ENCODE data around the gene TNIP1.

TNIP1 gene

DNA sequence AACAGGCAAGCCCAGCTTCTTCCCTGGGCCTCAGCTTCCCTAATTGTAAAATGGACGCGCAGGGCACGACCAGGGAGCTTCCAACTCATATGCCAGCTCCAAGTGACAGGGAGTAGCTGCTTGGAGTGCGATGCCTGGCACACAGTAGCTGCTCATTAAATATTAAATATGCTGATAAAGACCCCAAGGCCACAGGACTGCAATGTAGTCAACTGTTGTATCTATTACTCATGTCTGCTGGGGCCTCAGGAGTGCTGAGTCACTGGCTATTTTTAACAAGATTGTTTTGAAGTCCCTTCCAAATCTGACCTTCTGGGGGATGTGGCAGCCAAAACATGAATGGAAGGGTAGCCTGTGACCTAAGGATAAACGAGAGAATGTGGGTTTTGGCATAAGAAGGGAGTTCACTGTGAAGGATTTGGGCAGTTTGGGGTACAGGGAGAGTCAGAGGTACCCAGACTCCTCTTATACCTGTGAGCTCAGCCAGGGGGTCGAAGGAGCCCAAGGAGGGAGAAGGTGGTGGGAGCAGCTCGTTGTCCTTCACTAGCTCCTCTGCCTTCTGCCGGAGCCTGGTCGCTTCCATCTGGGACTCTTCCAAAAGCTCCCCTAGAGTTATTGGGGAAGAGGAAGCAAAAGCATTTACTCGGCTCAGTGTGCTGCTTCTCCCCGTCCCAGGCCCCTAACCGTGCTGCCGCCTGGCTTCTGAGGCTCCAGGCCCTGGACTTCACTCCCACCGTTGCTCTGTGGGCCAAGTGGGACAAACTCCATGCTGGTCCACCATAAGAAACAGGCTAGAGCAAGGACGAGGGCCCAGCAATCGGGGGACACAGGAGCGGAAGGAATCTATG is 17.5 kb downstream of the TNIP1 start:
- no peak for DNase-seq

DNA sequence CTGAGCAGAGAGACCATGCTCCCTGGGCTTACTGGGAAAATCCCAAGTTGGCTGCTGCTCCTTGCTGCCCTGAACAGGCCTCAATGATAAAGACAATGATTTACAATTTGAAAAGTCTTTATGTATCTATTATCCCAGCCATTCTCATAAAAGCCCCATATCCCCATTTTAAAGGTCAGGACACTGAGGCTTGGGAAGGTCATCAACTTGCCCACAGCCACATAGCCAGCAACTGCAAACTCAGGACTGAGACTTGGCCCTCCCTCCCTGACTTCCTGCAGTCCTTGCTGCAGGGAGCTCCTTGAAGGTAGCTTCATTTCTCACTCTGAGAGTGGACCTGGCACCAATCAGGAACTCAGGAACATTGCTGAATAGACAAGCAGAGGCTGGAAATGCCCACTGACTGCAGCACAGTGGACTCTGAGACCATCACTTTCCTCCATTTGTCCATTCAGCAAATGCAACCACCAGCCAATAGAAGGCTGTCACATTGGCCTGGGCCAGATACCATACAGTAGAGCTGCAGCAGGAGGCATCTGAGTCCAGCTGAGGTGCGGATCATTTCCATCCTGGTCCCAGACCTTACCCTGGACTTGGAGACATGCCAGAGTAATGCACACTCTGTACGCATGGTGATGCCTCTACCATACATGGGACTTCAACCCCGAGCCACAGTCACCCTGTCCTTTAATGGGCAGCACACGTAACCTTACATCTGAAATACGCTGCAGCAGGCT is 18.3 kb downstream of the TNIP1 start:
- DNase-seq, result no peak

DNA sequence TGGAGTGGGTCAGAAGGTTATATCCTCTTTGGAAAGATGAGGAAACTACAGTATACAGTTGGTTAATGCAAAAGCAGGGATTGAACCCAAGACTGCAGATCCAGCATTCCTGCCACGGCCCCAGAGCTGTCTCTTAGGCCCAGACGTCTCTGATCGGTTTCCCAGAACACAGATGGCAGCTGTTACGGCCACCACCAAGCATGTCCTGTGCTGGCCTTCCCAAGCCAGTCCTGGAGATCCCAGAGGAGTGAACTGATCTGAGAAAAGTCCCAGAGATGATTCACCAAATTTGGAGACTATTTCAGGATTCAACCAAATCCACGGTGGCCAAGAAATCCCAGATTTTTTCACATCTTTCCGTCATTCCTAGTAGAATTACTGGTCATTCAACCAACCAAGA is 20.1 kb downstream of the TNIP1 start:
- DNase-seq, result no peak

DNA sequence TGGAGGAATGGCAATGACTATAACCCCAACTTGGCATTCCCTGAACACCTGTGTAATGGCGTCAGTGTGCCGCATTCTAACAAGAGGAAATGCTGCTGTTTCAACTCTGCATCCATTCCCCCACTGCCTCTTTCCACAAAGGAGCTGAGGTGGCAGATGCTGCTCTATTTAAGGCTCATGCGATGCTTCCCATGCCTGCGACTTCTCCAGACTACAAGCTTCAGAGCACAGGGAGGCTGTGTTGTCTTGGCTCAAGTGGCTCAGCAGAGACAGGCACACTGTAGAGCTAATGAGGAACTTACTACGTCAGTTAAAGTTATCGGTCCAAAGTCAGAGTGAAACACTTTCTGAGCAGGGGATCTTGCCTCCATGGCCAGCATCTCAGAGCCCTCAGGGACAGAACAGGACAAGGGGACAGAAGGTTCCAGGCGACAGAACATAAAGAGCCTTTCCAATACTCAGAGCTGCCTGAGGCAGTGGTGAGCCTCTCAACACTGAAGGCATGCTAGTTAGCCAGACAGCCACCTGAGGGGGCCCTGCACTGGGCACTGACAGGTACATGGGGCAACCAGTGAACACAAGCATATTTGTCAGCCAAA is 21.8 kb downstream of the TNIP1 start:
- DNase-seq, result no peak

DNA sequence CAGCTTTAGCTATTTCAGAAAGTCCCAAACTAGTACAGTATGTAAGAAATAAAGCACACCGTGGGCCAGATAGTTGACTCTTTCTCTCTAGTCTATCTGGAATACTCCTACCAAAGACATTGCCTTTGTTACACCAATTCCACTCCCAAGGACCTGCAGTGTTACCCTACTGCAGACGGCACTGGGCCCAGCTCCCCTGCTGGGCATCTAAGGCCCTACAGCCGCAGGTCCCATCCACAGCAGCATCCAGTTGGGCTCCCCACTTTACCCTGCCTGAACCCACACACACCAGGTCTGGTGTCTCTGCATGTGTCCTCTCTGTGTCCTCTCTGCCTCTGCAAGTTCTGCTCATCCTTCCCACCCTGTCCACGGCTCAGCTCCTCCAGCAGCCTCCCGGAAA is 22.5 kb downstream of the TNIP1 start:
- DNase-seq, result no peak

DNA sequence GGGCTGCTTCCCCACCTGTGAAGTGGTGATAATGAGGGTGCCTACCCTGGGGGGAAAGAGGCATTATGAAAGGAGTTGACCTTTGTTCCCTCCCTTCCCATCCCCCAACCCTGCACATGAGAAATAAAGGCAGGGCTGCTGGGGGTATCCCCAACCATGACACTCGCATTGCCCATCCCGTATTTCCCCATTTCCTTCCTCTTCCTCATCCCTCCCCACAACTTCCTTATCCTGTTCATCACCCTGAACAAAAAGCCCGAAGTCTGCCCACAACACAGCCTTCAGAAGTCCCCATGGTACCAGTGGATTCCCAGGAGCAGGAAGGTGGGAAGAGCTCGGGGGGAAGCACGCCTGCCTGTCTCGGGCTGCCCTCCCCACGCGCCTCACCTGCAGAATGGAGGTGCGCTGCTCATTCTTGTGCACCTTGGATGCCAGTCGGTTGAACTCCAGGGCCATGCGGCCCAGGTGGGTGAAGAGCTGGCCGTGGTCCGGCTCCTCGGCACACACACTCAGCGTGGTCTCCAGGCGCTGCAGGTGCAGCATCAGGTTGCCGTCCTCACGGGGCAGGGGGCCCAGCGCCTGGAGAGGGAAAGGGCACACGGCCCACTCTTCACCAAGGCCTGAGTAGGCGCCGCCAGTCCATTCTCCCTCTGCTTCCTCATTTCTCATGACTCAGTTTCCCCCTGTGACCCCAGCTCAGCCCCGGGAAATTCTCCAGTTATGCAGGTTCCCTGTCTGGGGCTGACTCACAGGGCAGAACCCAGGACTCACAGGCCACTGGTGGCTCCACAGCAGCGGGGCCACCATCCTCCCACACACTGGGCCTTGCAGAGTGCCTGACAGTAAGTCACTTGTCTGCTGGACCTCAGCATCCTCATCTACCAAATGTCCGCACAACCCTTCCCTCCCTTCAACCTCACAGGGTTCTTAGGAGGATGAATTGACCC is 24.2 kb downstream of the TNIP1 start:
- DNase-seq, result peak in 1 of 2 experiments; percentile 22

DNA sequence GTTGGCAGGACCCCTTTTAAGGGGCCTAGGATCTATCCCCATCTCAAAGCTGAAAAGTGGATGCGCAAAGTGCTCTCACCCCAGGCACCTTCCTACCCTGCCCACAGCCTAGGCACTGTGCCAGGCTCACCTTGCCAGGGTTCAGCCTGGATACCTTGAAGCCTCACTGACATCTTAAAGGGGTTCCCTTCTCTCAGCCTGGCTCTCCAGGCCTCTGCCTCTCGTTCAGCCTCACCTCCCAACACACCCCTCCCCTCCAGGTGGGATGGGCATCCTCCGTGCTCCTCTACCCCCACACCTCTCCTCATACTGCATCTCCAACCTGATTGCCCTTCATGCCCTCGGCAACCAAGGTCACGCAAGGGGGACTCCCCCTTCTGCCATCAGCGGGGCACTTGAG is 25.5 kb downstream of the TNIP1 start:
- DNase-seq, result no peak

DNA sequence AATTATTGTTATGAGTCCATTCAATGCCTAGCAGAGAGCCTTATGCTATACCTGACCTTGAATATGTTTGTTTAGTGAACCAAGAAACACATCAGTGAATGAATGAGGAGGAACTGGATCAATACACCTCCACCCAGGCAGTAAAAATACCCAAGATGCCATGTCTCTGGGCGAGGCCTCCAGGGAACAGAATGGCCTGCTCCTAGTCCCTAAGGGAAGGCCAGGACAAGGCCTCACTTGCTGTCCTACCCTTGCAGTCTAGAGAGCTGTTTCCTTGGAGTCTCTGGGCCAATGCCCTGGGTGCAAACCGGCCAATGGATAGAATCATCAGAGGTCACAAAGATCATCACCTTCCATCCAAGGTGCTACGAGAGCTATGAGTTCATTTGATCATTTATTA is 26.1 kb downstream of the TNIP1 start:
- no peak for DNase-seq

DNA sequence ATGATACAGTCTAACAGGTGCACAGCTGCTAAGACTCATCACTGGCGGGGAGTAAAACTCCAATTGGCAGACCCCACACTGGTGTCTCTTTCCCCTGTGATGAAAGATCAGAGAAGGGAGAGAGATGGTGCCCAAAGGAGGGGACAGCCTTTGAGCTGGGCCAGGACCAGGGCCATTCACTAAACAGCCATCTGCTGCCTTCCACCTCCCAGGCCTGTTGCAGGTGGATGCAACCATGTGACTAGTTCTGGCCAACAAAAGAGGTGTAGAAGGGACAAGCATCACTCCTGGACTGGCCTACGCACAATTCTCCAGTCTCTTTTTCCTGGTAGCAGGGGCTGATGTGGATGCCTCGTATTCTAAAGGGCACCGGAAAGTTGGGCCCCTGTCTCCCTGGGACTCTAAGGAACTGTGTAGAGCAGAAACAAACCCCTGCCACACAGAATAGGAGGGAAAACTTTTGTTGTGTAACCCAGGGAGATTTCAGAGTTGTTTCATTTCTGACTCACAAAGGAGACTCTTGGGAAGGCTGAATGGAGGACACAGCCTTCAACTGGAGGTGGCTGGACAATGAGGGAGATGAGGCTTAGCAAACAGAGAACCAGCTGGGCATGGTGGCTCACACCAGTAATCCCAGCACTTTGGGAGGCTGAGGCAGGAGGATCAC is 26.9 kb downstream of the TNIP1 start:
- no peak for DNase-seq

DNA sequence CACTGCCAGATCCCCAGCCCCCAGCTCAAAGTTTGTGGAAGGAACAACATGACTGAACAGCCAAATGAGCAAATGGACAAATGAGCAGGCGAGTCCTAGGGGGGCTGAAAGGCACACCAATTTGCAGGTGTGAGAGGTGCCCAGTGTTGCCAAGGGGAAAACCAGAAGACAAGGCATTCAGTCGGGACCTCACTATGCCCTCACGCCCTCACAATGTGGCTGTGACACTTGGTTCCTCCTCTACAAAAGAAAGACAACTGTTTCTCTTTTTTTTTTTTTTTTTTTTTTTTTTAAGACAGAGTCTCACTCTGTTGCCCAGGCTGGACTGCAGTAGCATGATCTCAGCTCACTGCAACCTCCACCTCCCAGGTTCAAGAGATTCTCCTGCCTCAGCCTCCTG is 28.0 kb downstream of the TNIP1 start:
- DNase-seq, result no peak

DNA sequence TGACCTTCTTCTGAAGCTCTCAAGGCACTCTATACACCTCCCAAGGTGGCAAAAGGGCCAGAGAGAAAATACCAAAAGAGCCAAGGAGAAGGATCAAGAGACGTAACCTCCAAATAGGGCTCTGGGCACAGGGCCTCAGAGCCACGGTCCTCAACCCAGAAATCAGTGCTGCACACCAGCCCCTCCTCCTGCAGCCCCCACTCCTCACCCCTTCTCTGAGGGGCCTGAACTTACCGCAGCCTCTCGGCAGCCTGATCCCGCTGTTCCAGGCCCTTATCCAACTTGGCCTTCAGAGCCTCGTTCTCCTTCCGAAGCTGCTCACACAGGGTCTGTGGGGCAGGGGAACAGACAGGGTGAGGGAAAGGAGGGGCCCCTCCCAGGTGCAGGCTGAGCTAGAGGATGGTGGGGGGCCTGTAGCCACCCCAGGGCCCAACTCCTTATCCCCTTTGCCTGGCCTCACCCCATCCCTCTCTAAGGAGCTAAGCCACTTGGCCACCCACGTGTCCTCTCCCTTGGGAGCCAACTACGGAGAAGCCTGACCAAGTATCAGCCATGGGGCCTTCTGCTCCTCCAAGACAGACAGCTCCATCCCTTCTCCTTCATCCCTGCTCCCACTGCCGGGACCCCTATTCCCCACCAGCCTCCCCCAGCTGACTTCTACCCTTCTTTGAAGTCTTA is 28.8 kb downstream of the TNIP1 start:
- no peak for DNase-seq

DNA sequence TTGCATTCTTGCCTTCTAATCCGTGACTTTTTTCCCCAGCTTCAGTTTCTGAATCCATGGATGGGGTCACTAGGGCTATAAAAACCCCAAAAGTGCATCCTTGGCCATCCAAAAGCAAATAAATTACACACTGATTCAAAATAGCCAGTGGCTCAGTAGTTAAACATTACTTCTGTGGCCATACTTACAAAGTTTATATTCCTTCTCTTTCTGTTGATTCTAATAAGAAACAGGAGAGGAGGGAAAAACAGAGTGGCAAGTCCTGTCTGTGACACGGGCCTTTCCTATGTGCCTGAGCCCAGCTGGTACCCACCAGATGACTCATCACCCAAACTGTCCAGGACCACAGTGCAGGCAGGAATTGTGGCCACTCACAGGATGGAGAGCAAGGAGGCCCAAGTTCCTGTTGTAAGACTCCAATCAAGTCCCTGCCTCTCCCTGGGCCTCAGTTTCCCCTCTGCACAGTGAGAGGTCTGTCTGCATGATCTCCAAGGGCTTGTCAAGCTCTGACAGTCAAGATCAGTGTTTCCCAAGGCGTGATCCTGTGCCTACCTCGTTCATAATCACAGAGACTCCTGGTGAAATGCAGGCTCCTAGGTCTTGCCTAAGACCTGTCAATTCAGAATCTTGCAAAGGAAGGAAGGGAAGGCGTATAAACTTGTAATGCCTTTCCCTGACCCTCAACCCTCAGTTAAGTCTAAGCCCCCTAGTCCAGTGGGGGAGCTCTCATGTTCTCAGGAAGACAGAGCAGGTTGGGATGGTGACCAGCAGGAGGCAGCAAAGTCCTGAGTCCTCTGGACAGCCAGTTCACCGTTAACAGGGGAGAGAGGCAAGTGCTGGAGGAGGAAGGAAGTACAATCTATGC is 29.5 kb downstream of the TNIP1 start:
- DNase-seq, result peak; percentile 84

DNA sequence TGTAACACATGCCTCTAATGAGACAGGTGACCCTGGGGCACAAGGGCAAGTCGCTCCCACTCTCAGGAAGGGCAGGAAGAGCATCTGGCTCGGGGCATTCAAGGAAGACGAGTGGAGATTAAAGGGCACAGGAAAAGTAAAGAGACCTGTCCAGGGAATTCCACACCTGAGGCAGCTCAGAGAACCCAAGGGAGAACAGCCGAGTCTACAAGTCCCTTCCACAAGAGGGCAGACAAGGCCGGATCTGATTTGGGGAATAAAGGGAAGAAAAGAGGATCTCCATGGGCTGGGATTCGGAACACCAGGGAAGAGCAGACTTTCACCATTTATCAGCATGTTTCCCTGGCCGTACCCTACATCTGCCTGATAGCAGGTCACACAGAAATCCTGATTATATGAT is 32.3 kb downstream of the TNIP1 start:
- DNase-seq, result no peak

DNA sequence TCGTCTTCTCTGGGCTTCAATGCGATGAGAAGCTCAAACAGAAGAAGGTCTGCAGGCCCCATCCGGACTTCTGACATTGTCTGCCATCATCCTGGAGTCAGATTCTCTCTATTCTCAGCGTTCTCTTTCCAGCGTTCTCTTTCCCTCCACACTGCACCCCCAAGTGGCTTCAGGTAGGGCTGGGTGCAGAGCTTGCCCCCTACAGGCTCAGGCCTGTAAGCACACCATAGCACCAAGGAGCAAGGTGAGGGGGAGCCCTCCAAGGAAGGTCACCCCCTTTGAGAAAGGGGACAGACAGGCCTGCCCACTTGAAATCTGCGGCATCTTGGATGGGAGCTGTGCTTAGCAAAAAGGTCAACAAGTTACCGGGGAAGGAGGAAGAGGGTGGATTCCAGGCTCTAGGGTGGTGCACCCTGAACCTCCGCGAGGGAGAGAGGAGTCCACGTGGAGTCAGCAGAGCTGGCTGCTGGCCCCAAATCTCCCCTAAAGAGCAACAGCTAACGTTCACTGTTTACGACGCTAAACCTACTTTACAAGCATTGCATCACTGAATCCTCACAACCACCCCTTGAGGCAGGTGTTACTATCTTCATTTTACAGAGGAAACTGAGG is 32.9 kb downstream of the TNIP1 start:
- peak in 1 of 2 experiments; percentile 17 for DNase-seq

DNA sequence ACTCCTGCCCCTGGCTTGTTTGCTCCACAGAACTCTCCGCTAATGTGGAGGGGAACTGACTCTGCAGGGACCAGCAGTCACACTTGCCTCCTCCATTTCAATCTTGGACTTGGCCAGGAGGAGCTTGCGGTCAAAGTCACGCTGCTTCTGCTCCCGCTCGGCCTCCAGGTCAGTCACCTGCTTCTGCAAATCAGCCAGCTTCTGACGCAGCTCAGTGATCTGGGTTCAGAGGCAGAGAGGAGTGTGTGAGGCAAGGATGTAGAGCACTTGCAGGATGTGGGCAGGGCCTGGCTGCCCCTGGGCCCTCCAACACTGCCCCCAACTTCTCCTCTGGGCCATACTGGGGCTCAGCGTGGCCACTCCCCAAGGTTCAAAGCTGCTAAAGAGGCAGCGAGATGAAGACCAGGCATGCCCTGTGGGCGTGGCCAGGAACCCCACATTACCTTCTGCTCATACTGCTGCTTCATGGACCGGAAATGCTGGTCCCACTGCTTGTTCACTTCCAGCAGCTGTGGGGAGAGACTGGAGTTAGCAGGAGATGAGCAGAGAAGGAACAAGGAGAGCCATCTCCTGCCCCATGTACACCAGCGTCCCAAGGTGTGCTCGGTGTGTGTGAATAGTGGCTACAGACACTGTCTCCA is 38.3 kb downstream of the TNIP1 start:
- DNase-seq, result no peak

DNA sequence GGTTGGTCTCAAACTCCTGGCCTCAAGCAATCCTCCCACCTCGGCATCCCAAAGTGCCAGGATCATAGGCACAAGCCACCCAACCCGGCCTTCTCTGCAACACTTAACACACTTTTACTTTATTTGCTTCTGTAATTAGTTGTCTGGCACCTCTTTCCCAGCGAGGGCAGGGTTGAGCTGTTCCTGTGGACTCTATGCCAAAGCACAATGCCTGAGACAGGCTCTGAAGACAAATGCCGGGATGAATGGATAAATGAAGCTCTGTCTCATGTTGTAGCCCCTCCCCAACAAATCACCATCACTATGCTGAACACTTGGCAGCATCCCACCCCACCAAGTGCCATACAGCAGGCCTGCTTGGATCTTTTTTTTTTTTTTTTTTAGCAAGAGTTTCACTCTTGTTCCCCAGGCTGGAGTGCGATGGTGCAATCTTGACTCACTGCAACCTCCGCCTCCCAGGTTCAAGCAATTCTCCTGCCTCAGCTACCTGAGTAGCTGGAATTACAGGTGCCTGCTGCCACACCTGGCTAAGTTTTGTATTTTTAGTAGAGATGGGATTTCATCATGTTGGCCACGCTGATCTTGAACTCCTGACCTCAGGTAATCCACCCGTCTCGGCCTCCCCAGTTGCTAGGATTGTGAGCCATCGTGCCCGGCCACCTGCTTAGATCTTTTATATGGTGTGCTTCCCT is 39.1 kb downstream of the TNIP1 start:
- DNase-seq, result no peak

DNA sequence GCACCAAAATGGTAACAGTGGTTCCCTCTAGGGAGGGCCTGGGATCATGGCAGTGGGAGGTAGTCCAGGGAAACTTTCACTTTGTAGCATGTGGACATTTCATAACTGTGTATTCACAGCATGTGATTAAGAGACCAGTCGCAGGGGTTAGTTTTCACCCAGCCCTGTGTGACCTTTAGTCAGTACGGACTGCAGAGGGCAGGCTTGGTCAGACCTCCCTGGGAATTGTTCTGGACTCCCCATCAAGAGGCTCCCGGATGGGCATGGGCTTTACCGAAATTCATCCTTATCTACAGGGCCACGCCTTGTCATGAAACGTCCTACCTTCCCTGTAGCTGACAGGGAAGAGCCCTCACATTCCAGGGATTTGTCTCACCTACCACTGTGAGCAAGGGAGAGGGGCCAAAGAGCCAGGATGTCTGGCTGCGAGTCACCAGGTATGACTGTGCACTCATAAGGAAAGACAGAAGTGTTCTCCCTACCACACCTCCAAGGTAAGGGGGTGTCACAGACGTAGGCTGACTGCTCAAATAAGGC is 40.6 kb downstream of the TNIP1 start:
- no peak for DNase-seq

DNA sequence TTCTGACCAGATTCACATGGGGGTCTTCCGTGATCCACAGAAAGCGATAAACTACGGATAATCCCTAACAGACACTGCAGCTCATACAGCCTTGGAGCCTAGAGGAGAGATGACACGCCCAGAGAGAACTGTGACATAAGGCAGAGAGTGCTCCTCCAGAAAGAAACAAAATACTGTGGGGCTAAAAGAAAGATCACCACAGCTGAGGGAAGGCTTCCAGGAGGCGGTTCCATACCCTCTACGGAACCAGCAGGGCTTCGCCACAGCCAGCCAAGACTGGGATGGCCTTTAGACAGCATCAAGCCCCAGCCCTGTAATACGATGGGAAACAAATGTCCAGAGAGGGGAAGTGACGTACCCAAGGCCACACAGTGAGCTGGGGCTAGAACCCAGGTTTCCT is 41.2 kb downstream of the TNIP1 start:
- no peak for DNase-seq

DNA sequence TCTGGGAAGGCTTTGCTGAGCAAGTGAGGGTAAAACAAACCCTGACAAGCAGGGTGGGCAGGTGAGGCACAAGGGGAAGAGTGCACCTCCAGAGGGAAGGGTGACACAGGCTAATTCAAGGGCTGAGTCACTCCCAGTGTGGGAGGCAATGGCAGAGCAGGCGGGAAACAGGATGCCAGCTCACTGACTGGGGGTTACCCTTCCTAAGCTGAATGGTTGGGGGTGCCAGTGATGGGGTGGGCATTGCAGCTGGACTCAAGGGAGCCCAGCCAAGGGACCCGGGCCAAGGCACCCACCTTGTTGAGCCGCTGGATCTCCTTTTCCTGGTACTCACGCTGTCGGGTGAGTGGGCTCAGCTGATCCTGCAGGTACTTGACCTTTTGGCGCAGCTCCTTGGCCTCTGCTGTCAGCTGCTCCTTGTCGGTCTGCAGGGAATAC is 42.0 kb downstream of the TNIP1 start:
- no peak for DNase-seq

All from AML-193 (cell line).